Activated CD8-positive, alpha-beta T cell treated with anti-CD3 and anti-CD28 coated beads for 36 hours (primary cell): ENCODE results near the gene HACD1. TPM values are rescaled to one million over a fixed set of nuclear protein-coding genes. Genes with fewer than 3 reads are reported as not detected.

Experiments
- ATAC-seq: fragments of 200-7000 bp; cut with Tn5 transposase; one replicate; pipeline ENCODE4 v1.10.0; 2021; ENCODE audit warnings: mild to moderate bottlenecking, moderate library complexity
- CTCF ChIA-PET: fragments of 350-600 bp; sonication (Branson Sonifier 250); formaldehyde crosslinking; loops from one replicate; lab custom pipeline; 2021; ENCODE audit warnings: antibody characterized with exemption; lab: Charles Lee
- POLR2A ChIA-PET: fragments of 350-600 bp; sonication (Branson Sonifier 250); formaldehyde crosslinking; loops from one replicate; lab custom pipeline; 2021; ENCODE audit warnings: antibody characterized with exemption; lab: Charles Lee
- DNase-seq: peaks from one replicate; pipeline ENCODE4 v3.0.0-alpha.2; 2020
- H3K27ac Mint-ChIP-seq: one replicate; pipeline ENCODE4 v1.8.0; 2021; ENCODE audit warnings: mild to moderate bottlenecking, mixed read lengths
- H3K27me3 Mint-ChIP-seq: one replicate; pipeline ENCODE4 v1.8.0; 2021; ENCODE audit warnings: mixed read lengths
- H3K36me3 Mint-ChIP-seq: one replicate; pipeline ENCODE4 v1.8.0; 2021; ENCODE audit warnings: low read depth, mixed read lengths
- H3K4me1 Mint-ChIP-seq: one replicate; pipeline ENCODE4 v1.8.0; 2021; ENCODE audit warnings: low read depth, mixed read lengths
- H3K4me3 Mint-ChIP-seq: one replicate; pipeline ENCODE4 v1.8.0; 2021; ENCODE audit warnings: mild to moderate bottlenecking, moderate library complexity, mixed read lengths
- H3K9me3 Mint-ChIP-seq: one replicate; pipeline ENCODE4 v1.8.0; 2021; ENCODE audit warnings: mixed read lengths
- CTCF ChIP-seq: fragments of 200-600 bp; IDR thresholded peaks from one replicate; pipeline ENCODE4 v1.8.0; 2022; ENCODE audit warnings: antibody characterized with exemption, mild to moderate bottlenecking
- intact Hi-C: fragments of 100-400 bp; cut with micrococcal nuclease; formaldehyde crosslinking; loops from one replicate; pipeline ENCODE4 v1.10.0; 2022
- total RNA-seq, 2 experiments: library from RNA; stranded (reverse); gene quantifications; one replicate each; pipeline ENCODE4 v1.2.3, GENCODE V29; 2021

The HACD1 gene
- total RNA-seq, 2 experiments from 2014 or later, result 2.6 to 2.8 TPM

- H3K4me1 Mint-ChIP-seq, result peaks cover 76% of the 10 kb centered on the region
- H3K27ac Mint-ChIP-seq, result peak overlapping the region; percentile 43
Observed at GRCh38 chr10:17655009-17655408, 37.8 kb upstream of the HACD1 start.

GRCh38 chr10:17652585-17652984 is 35.4 kb upstream of the HACD1 start:
- Mint-ChIP-seq H3K27me3 (no peaks in the 10 kb centered on the region), H3K36me3 (peaks cover 76% of the 10 kb centered on the region), H3K4me3 (no peak overlapping the region), H3K9me3 (peaks cover 26% of the 10 kb centered on the region), H3K4me1 (peaks cover 85% of the 10 kb centered on the region), H3K27ac (peak overlapping the region; percentile 40)
- DNase-seq (no peak), ATAC-seq (no peak)
- TF ChIP-seq CTCF, result no peak
- ChIA-PET CTCF (interaction anchor here (1.4 kb wide), 1 partner anchor 8 kb away, joined by 3 read pairs; no protein-coding TSS in a partner anchor), POLR2A (interaction anchor here (1.1 to 3.9 kb wide), 2 partner anchors 8 to 15 kb away, joined by 4 to 19 read pairs; partner anchors contain the start of gene STAM)
- intact Hi-C loops, result no loop called here

More at GRCh38 chr10:17655009-17655408, 37.8 kb upstream of the HACD1 start:
- peaks cover 28% of the 10 kb centered on the region for H3K9me3 Mint-ChIP-seq
- no peak for ATAC-seq
- H3K27me3 Mint-ChIP-seq, result no peaks in the 10 kb centered on the region
- TF ChIP-seq CTCF, result no peak
- CTCF ChIA-PET, result interaction anchor here (1.0 kb wide), 1 partner anchor 11 kb away, joined by 3 read pairs; the partner anchor contains the start of gene STAM
- POLR2A ChIA-PET, result interaction anchor here (1.5 to 3.9 kb wide), 2 partner anchors 10 to 19 kb away, joined by 3 to 19 read pairs; partner anchors contain the start of gene STAM
- no peak for DNase-seq
- intact Hi-C loops, result no loop called here
- H3K4me3 Mint-ChIP-seq, result no peak overlapping the region
- peaks cover 74% of the 10 kb centered on the region for H3K36me3 Mint-ChIP-seq

DNA sequence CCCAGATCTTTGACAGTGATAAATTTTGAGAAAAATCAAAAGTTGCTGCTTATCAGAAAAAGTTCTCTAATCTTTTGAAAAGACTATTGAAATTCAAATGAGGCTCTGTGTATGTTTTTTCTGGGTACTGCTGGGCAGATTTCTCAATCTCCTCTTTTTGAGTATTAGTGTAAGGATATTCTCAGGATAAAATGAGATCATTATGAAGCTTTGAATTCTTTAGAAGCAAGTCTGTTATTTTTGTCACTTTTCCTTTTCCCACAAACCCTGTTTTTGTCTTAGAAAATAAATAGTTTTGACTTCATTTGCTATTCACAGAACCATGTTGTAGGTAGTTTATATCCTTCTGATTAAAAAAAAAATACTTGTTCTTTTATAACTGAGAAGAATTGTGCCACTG is 34.7 kb upstream of the HACD1 start:
- Mint-ChIP-seq H3K27ac (peak overlapping the region; percentile 84), H3K4me3 (peak overlapping the region; percentile 51), H3K27me3 (no peaks in the 10 kb centered on the region), H3K4me1 (peaks cover 83% of the 10 kb centered on the region), H3K9me3 (peaks cover 21% of the 10 kb centered on the region), H3K36me3 (peaks cover 75% of the 10 kb centered on the region)
- ATAC-seq (no peak), DNase-seq (no peak)
- intact Hi-C loops, result no loop called here
- TF ChIP-seq CTCF, result no peak
- POLR2A ChIA-PET, result no interaction called here
- CTCF ChIA-PET, result no interaction called here

DNA sequence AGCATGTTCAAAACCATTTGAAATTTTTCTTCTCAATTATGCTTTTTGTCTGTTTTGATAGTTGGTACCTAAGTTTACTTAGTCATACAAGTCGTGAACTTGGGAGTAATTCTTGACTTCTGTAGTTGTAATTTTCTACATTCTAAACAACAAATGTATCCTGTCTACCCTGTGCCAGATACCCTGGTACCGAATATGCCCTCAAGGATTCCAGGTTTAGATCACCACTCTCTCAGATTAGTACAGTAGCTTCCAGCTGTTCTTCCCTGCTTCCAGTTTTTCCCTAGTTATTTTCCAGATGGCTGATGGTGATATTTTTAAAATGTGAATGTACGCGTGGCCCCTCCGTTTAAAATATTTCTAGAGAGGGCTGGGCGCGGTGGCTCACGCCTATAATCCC is 33.2 kb upstream of the HACD1 start:
- ATAC-seq (no peak), DNase-seq (no peak)
- intact Hi-C loops, result no loop called here
- peak overlapping the region; percentile 45 for H3K4me3 Mint-ChIP-seq
- POLR2A ChIA-PET, result no interaction called here
- no peaks in the 10 kb centered on the region for H3K27me3 Mint-ChIP-seq
- CTCF ChIA-PET, result interaction anchor here (0.8 kb wide), 1 partner anchor 22 kb away, joined by 3 read pairs; no protein-coding TSS in a partner anchor
- peaks cover 71% of the 10 kb centered on the region for H3K36me3 Mint-ChIP-seq
- TF ChIP-seq CTCF, result no peak
- H3K9me3 Mint-ChIP-seq, result peaks cover 19% of the 10 kb centered on the region
- peaks cover 82% of the 10 kb centered on the region for H3K4me1 Mint-ChIP-seq
- peak overlapping the region; percentile 88 for H3K27ac Mint-ChIP-seq

DNA sequence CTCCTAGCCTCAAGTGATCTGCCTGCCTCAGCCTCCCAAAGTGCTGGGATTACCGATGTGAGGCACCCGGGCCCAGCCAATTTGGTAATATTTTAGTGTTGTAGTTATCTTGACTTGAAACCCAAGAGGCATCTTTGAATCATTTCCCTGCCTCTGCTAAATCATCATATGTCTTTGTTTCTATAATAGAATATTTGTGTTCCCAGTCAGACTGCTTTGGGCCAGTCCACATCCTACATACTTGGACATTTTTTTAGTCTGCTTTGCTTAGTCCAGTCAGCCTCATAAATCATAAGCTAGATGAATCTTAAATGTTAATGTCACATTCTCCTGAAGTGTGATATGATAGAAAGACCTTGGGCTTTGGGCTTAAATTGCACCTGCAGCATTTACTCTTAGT is 32.7 kb upstream of the HACD1 start:
- intact Hi-C loops, result loop anchor here (10.0 kb wide), 1 partner anchor 415 kb away; no protein-coding TSS in a partner anchor
- H3K9me3 Mint-ChIP-seq, result peaks cover 19% of the 10 kb centered on the region
- H3K4me1 Mint-ChIP-seq, result peaks cover 78% of the 10 kb centered on the region
- H3K4me3 Mint-ChIP-seq, result no peak overlapping the region
- CTCF ChIA-PET, result no interaction called here
- no peak for DNase-seq
- POLR2A ChIA-PET, result no interaction called here
- peaks cover 66% of the 10 kb centered on the region for H3K36me3 Mint-ChIP-seq
- ATAC-seq, result no peak
- TF ChIP-seq CTCF, result no peak
- peak overlapping the region; percentile 88 for H3K27ac Mint-ChIP-seq
- H3K27me3 Mint-ChIP-seq, result no peaks in the 10 kb centered on the region
